GM04503 (cell line): ENCODE measurements around the gene CFAP100.

ENCODE experiments used
- DNase-seq: peaks from one replicate; pipeline ENCODE4 v3.0.0-alpha.2; 2012; ENCODE audit warnings: low read depth

Gene CFAP100

DNA sequence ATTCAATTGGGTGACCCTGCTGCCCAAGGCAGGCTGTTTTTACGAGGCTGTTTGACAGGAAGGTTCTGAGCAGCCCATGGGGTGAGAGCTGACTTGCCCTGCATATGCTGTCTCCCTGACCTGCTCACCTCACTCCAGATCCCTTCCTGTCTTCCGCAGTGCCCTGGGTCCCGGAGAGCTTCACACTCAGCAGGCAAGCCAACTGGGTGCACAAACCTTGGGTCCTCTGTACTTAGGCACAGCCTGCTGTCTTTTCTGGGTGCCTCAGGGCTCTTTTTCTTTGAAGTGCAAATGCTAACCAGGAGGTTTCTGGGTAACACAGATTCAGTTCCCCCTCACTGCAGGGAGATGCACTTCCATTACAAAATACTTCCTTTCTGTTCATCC lies 48.1 kb downstream of the CFAP100 start:
- DNase-seq, result no peak

DNA sequence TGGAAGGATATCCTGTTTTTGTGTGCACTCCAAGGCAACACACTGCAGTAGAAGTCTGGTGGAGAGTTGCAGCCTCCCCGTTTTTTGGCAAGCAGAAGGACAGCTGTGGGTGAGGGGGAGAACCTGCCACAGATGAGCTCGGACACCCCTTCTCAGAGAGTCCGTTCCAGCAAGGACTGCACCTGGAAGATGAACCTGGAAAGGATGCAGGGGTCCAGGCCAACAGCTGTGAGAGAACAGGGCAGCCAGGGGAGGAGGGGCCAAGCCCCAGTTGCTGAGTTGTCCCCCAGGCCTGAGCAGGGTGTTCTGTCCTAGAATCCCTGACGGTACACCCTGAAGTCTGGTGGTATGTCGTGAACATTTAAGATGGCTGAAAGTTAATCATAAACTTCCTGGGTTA lies 50.8 kb downstream of the CFAP100 start:
- DNase-seq, result no peak

DNA sequence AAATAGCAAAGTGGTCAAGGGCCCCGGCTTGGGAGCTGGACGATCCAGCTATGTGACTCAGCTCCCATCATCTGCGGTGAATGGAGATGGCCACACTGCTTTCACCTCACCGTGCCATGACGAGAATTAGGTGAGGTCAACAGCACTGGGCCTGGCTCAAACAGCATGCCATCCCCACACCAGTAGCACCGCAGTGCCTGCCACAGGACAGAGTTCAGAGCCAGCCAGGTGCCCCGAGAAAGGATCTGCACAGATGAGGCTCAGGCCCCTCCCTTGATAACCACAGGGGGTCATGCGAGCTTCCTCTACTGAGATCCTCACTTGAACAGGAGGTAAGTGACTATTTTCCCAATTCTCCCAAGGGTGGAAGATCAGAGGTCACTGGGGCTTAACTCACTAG lies 51.6 kb downstream of the CFAP100 start:
- DNase-seq, result no peak

DNA sequence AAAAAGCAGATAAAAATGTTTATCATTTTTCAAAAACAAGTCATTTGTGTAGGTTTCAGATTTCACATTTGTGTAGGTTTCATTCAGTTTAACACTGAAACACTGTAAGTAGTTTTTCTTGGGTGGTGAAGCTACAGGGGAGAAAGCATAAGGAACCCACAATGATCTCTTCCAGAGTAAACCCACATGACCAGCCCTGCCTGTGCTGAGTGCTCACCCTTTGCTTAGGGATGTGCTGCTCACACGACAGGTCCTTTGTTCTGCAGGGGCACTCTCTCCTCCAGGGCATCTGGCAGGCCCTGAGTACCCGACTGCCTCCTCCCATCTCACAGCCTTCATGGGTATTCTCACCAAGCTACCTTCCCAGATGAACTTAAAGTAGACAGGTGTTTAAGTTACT lies 52.1 kb downstream of the CFAP100 start:
- DNase-seq, result no peak

DNA sequence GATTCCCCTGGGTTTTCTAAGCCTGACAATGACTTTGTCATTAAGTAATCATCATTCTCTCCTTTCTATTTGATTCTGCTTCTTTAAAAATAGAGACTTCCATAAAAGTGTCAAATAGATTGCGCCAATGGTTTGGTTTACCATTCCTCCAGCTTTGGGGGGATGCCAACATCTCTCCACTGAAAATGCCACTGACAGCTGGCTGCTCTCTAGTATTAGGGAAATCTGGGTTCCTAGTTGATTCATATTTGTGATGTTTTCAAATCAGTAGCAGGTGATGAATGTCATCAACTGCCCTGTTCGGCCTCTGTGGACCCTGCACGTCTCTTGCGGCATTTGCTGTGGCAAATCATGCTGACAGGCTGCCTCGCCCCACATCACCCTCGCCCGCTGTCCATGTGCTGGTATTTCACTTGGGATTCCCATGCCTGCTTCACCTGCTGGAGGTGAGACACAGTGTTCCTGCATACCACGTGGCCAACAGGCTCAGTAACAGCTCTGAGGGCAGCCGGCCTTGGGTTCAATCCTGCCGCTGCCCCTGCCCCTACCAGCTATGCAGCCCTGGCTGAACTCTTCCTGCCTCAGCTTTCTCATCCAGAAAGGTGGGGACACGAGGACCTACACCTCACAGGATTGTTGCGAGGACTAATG lies 52.9 kb downstream of the CFAP100 start:
- DNase-seq, result no peak

DNA sequence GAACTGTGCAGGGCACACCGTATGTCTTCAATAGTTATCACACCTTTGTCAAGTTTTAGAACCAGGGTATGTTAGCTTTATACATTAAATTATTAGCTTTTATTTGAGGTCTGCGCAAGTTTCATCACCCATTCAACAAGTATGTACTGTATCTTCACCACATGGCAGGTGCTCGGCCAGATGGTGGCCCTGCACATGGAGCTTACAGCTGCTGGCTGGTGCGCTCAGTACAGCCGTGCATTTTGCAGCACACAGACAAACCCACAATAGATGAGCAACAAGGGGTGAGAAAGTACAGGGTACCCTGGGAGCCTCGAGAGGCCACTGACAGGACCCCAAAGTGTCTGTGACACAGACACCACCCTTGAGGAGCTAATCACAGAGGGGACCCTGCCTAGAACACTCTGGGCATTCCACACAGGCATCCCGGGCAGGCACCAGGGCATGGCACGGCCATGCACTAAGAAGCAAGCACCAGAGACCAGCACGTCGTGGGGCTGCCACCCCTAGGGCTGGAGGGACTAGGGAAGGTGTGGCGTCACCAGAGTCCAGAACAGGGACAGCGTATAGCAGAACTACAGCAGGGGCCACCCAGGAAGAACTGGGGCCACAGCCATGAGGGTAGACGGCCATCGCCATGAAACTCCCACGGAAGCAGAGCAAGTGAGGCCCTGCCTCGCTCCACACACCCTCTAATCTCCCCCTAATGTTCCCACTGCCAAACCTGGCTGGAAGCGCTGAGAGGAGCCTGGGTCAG lies 53.6 kb downstream of the CFAP100 start:
- no peak for DNase-seq

DNA sequence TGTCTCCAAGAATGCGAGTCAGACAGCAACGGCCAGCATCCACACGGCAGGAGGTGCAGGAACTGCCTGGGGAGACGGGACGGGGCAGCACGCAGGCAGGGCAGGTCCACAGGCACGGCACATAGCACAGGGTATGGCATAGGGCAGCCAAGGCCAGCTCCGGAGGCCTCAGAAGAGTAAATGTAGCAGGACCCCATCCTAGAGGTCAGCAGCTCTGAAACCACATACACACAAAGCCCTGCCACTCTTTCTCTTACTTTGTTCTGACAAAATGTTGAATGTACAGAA lies 54.1 kb downstream of the CFAP100 start:
- DNase-seq, result no peak

DNA sequence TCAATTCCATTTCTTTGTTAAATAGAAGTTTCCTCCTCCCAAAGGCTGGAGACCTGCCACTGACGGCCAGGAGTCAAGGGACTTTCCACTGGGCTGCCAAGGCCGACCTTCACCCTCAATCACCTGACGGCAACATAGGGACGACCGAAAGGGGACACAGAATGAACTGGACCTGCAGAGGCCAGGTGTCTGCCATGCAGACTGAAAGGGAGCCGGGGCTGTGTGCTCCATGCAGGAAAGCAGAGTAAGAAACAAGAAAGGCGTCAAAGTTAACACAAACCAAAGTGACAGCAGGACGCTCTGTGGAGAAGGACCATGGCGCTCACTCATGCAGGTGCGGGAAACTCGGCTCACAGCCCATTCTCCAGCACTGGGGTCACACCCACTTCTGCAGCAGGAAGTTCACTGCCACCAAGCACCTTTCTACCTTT lies 54.9 kb downstream of the CFAP100 start:
- no peak for DNase-seq

DNA sequence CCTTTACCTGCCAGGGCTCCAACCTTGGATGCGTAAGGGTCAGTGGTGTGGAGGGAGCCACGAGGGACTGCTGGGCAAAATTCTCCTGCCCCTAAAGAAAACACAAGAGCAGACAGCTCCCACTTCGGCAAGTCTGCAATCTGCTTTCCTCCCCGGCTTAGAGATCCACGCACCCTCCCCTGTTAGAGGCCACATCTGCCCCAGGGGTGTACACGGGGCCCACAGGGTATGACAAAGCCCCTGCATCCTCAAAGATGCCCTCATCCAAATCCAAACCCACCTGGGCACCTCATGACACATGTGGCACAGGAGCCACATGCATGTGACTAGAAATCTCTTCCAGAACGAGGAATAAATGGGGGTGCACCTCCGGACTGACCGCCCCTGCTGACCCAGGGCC lies 55.5 kb downstream of the CFAP100 start:
- DNase-seq, result no peak

DNA sequence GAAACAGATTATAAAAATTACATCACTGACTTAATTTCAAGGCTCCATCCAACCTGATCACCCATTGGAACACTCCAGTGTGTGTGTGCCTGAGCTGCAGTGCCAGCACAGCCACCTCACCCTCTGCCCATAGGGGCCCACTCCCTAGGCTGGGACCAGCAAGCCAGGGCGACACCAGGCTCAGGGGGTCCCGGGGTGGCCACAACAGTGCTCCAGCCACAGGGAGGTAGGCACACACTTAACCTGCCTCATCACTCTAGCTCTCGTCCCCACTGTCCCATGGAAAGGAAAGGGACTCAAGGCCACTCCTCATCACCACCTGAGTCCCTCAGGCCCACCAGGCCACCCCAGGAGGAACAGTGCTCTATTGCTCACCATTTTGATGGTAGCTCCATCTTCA lies 56.0 kb downstream of the CFAP100 start:
- DNase-seq, result no peak

DNA sequence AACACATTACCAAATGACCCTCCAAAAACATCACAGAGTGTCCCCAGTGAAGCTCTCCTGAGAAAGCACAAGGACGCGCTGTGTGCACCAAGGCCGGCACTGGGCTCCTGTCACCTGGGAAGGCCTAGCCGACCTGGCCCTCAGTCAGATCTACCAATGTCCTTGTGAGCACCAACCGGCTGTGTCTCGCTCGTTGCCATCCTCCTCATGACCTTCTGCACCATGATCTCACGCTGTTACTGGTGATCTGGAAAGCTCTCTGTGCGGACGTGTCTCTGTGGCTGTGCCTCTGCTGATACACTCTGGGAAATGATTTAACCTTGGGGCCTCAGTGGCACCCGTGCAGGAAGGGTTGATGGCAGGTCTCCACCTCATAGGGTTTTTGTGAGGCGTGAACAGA lies 56.8 kb downstream of the CFAP100 start:
- DNase-seq, result no peak

DNA sequence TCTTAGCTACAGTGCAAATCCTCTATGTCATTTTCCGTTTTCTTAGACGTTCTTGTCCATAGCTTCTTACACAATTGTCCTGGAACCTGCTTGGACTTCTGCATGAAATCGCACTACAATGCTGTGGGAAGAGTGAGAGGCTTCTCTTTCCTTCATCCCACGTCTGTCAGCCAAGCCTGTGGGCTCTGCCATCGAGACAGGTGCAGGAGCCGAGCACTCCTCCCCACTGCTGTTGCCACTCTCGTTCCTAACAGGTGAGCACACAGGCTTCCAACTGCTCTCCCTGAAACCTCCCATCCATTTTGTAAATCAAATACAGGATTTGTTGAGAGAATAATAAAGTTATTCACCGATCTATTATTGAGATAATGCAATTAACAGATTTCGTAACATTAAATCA lies 57.5 kb downstream of the CFAP100 start:
- DNase-seq, result no peak

DNA sequence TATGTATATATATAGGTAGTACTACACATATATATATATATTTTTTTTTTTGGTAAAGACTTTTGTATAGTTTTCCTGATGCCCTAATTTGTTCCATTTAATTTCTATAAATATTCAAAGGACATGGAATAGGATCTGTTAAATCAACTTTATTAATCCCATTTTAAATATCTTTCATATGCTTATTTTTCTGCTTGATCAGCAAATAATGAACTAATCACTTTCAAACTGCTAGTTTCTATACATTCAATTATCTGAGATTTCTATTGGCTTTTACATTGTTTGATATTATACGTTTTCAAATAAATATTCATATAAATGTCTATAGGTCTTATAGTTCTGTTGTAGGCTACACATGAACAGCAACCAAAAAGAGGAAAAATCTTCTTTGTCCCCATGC lies 59.3 kb downstream of the CFAP100 start:
- no peak for DNase-seq

DNA sequence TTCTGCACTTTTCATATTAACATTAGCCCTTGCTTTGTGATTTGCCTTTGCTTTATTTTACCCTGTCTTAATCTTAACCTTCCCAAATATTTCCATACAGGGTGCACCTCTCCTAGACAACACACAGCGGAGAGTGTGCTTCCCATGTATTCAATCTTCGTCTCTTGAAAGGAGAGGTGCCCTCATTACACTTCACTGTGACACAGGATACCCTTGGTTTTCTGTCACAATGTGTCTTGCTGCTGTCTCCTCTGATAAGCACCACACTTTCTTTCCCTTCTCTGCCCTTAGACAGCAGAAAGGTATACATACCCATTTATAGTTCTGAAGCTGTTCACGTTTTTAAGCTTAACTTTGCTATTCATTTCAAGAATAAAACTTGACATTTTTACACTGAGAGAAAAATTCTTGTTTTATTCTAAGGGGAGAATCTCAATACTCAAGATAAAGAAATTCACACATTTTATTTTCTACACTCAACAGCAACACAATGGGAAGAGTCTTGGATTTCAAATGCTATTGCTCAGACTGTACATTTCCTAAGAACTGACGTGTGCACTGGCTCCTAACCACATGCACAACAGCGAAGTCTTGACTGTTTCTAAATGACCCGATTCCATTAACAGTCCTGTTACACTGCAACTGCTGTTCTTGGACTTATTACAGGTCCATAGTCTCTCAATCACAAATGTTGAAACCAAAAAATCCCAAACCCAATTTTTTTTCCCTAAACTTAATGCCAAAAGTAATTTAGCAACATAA lies 59.9 kb downstream of the CFAP100 start:
- DNase-seq, result no peak

DNA sequence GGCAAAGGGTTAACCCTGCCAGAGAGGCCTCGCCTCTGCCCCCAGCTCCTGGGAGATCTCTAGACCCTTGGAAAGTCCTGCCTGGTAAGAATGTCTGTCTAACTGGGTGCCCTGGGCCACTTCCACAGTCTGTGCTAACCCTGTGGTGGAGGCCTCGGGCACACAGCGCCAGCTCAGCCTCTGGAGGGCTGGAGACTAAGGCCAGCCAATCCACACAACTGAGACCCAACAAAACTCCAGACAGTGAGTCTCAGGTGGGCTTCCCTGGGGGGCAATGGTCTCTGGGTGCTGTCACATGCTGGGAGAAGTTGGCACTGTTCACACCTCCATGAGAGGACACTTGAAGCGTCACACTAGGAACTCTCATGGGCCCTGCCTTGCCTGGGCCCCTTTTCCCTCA lies 61.5 kb downstream of the CFAP100 start:
- DNase-seq, result no peak

DNA sequence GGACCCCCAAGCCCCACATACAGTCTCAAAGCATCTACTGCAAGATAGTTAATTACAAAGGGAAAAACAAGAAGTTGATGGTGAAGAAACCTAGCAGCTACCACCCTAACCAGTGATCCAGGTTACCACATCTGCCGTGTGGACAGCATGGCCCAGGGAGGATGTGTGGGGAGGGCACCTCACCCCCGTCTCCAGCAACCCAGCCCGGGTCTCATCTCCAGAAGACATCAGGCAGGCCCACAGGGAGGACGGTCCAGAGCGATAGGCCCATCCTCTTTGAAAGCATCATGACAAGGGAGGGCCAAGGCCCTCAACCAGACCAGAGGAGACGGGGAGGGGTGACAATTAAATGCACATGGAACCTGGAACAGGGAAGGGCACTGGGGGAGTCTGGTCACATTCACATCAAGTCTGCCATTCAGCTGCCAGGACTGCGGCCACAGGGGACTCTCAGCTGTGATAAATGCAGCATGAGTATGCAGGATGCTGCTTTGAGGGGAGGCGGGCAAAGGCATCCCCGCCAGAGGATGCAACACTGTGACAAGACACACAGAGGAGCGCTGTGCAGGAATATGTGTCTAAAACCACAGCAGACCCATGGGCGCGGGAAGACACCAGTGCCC lies 62.2 kb downstream of the CFAP100 start:
- DNase-seq, result no peak

DNA sequence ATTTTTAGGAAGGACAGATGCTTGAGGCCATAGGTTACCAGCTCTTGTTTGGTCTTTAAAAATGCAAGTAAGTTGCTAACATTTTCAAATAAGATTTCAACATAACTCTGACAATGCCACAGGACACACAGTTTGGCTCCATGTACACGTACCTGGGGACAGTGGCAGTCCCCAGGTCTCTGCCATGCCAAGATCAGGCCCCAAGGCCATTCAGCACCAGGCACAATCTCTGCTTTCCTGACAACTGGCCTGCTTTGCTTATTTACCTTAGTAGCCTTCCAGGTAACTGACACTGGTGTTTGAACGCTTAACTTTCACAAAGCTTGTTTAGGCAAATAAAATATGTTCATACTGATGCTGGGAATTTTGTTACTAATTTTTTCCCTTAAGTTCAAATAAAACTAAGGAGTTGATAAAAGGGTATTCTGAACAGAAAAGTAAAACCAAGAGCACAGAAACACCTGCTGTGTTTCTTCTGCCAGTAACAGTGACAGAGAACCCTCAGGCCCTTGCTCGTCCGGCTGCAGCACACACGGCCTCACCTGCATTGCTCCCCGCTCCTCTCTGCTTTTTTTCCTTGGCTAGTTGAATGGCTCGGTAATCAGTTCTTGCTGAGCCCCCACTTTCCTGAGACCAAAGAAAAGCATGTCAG lies 64.5 kb downstream of the CFAP100 start:
- no peak for DNase-seq

DNA sequence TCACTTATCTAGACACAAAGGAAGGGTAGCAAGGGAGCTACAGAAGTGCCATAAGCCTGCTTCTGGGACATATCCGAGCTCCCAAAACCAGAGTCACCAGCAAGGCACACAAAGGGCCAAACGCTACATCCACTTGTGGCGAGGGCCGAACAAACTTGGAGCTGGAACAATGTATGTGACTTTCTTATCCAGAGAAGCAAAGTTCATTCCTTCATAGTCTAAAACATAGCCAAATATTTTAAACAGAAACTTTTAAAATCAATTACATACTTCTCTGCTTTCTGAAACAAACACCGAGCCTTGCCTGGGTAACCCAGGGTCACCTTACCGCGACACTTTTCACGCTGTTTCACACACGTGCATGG lies 65.0 kb downstream of the CFAP100 start:
- DNase-seq, result no peak

DNA sequence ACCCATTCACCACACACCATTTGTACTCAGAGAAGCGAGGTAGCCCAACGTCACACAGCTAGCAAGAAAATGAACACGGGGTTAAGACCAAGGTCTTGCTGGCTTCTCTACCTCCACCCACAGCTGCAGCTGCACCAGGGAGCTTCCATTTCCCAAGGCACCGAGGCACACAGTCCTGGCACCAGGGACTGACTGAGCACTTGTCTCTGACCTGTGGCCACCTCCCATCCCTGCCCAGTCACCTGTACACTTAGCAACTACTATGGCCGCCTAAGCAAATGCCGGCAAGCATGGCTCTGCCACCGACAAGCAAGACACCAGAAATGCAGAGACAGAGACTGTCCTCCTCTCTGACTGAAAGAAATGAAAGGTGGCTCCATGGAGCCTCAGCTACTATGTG lies 65.7 kb downstream of the CFAP100 start:
- DNase-seq, result no peak

DNA sequence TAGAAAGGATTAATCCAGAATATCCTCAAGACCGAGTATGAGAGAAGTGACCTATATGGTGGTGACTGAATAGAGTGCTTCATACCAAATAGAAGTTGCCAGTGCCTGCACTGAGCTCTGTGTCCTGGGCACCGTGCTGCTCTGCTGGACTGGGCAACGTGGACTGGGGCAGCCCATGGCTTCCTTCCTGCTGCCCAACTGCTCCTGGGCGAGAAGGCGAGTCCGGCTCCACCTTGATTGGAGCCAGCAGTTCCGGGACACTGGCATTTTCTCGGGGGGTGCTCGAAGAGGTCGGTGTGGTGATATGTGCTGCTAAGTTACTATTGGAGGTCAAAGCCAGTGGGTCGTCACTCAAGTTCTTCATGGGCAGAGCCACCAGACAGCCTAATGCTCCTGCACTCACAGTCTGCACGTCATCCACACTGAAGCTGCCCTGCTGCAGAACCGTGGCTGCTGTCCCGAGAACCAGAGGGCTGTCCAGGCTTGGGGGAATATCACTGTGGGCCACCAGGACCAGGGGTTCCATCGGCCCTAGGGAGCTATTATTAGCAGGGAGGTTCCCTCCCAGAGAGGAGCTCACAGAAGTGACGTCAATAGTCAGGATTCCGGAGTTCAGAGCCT lies 66.9 kb downstream of the CFAP100 start:
- DNase-seq, result no peak

DNA sequence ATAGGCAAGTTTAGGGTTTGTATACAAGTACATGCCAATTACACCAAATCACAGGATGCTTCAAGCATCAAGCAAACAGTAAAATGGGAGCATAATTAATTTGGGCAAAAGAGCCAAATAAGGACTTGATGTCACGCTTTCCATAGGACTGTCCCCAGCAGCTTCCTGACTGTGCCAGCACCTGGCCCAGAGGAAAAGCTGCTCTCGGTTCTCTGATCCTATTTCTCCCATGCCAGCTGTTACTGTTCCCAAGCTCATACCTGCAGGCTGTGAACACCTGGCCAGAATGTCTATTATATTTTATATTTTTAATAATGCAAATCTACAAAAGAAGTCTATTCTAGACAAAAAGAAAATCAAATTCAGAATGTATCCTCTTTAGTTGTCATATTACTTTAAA lies 68.8 kb downstream of the CFAP100 start:
- no peak for DNase-seq

DNA sequence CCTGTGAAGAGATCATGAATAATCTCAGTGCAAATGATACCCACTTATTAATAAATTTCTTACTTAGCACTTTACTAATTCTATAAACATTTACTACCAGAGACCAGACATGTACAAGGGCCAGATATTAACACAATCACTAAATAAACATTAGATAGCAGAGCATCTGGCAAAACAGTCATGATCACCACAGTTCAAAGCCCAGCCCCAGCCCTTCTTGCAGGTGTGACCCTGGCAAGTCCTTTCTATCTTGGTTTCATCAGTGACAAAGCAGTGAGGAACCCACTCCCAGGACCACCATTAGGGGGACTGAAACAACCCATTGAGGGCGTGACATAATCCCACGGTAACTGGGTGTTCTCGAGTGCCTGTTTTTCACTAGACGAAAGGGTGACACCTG lies 69.4 kb downstream of the CFAP100 start:
- DNase-seq, result no peak
